Body of pancreas (tissue), 4 donors: ENCODE measurements around the gene PTPRH. TPM values are rescaled to one million over a fixed set of nuclear protein-coding genes. Genes with fewer than 3 reads are reported as not detected.

Experiments
- ATAC-seq: fragments of 150-250 bp; one replicate; pipeline ENCODE4 v1.9.1; 2016
- DNase-seq, 4 donors: peaks; one replicate each; pipeline ENCODE4 v3.0.0-alpha.2; 2019
- H3K27ac ChIP-seq, 4 donors: fragments of 200-600 bp; sonication (generic); 1 replicate in 3 of 4; 2 replicates in 1 of 4; pipeline versions ENCODE4 v1.5.1 to v1.6.1; 2016 to 2019; ENCODE audit warnings: mild to moderate bottlenecking in 1 of 4, mixed read lengths in 1 of 4, moderate library complexity in 1 of 4
- H3K27me3 ChIP-seq, 2 donors: fragments of 200-600 bp; sonication (generic); one replicate each; pipeline ENCODE4 v1.6.0; 2016; ENCODE audit warnings: mild to moderate bottlenecking in 1 of 2
- H3K36me3 ChIP-seq, 2 donors: fragments of 200-600 bp; sonication (generic); replicated peaks in 1 of 2; 2 replicates each; pipeline ENCODE4 v1.5.1; 2016; ENCODE audit warnings: low read depth in 2 of 2; ENCODE audit not compliant: insufficient read depth in 1 of 2
- H3K4me1 ChIP-seq: fragments of 200-600 bp; sonication (generic); one replicate; pipeline ENCODE4 v1.6.0; 2016
- H3K4me3 ChIP-seq, 2 donors: fragments of 200-600 bp; sonication (generic); 1 replicate in 1 of 2; 2 replicates in 1 of 2; pipeline ENCODE4 v1.5.1; 2016 to 2019
- H3K9me3 ChIP-seq, 3 donors: fragments of 200-600 bp; sonication (generic); 1 replicate in 2 of 3; 2 replicates in 1 of 3; pipeline ENCODE4 v1.5.1; 2016
- CTCF ChIP-seq, 7 experiments: fragments of 450-650 bp in 4 of 7; fragments of 200-600 bp in 3 of 7; sonication (generic) in 3 of 7; IDR thresholded peaks; one replicate each; pipeline ENCODE4 v1.5.1; 2016 to 2019; ENCODE audit warnings: antibody characterized with exemption in 7 of 7
- POLR2A ChIP-seq, 3 donors: fragments of 450-650 bp; IDR thresholded peaks; one replicate each; pipeline ENCODE4 v1.6.1; 2016; ENCODE audit warnings: antibody characterized with exemption in 3 of 3, mild to moderate bottlenecking in 2 of 3
- WGBS, 2 donors: methylation state at CpG; one replicate each; pipeline ENCODE4 v1.1.5; 2017; 5-methylcytosine and 5-hydroxymethylcytosine counted together
- intact Hi-C: fragments of 100-400 bp; cut with DNase I; formaldehyde crosslinking; loops from one replicate; pipeline ENCODE4 v1.15.1; 2023
- total RNA-seq, 2 donors: library from RNA; depleted of rRNA; stranded (reverse); fragments of >200 nt; gene quantifications; one replicate each; pipeline ENCODE4 v1.1.0, GENCODE V29; 2016

PTPRH gene
- 10 to 100 TPM; 14.8 to 15.8 TPM for total RNA-seq

GRCh38 chr19:55208880-55209692 lies at the start of gene PTPRH:
TSS of gene PTPRH (minus strand) at chr19:55209501. CDS start at chr19:55209433, 68 bp downstream.
- peak; percentile 16 for ATAC-seq
- Histone ChIP-seq H3K36me3 (no peaks in the 10 kb centered on the region), H3K27me3 (no peaks in the 10 kb centered on the region), H3K4me1 (peaks cover 37% of the 10 kb centered on the region), H3K27ac (peak within 1 kb of the TSS; percentile 79 to 92 (median 84)), H3K9me3 (no peaks in the 10 kb centered on the region), H3K4me3 (no peak within 1 kb of the TSS)
- intact Hi-C loops = no loop called here
- TF ChIP-seq POLR2A (IDR thresholded peaks at IDR 0.05) = no peak
- no peak for TF ChIP-seq CTCF (IDR thresholded peaks at IDR 0.05)
- WGBS, 2 donors = 45 to 68% methylated on average over 6 to 17 of the region's 18 CpGs
- DNase-seq = peak; percentile 37 to 56 (median 47)

- Histone ChIP-seq H3K4me3 (peak overlapping the region; percentile 65 to 68), H3K9me3 (no peaks in the 10 kb centered on the region), H3K27ac (peak overlapping the region; percentile 62 to 92 (median 81)), H3K27me3 (no peaks in the 10 kb centered on the region), H3K4me1 (peaks cover 44% of the 10 kb centered on the region), H3K36me3 (no peaks in the 10 kb centered on the region)
- intact Hi-C loops = no loop called here
- no peak for TF ChIP-seq CTCF (IDR thresholded peaks at IDR 0.05)
- TF ChIP-seq POLR2A (IDR thresholded peaks at IDR 0.05) = no peak
- WGBS, 2 donors = 1% methylated on average over 32 of the region's 53 CpGs; no CpG with 5 or more reads in 1 of the 2 donors
- DNase-seq (peak in 1 of 4 donors; percentile 25), ATAC-seq (peak; percentile 4)
These were observed 49.2 kb upstream of the PTPRH start for GRCh38 chr19:55258476-55258827.

GRCh38 chr19:55257461-55258420 lies 48.4 kb upstream of the PTPRH start:
- no peak for ATAC-seq
- Histone ChIP-seq H3K9me3 (no peaks in the 10 kb centered on the region), H3K36me3 (no peaks in the 10 kb centered on the region), H3K27ac (peak overlapping the region in 3 of 4 donors; percentile 17 to 92 (median 86)), H3K4me1 (peaks cover 44% of the 10 kb centered on the region), H3K4me3 (peak overlapping the region; percentile 42 to 62), H3K27me3 (no peaks in the 10 kb centered on the region)
- intact Hi-C loops = no loop called here
- peak in 1 of 4 donors; percentile 23 for DNase-seq
- WGBS, 2 donors = 1 to 2% methylated on average over 35 to 51 of the region's 51 CpGs
- TF ChIP-seq CTCF (IDR thresholded peaks at IDR 0.05) = no peak
- no peak for TF ChIP-seq POLR2A (IDR thresholded peaks at IDR 0.05)

GRCh38 chr19:55256562-55257460 lies 47.5 kb upstream of the PTPRH start:
- peak overlapping the region in 1 of 2 donors; percentile 42 for H3K4me3 ChIP-seq
- TF ChIP-seq CTCF (IDR thresholded peaks at IDR 0.05) (no peak), POLR2A (IDR thresholded peaks at IDR 0.05) (no peak)
- H3K9me3 ChIP-seq = no peaks in the 10 kb centered on the region
- intact Hi-C loops = no loop called here
- ATAC-seq = no peak
- no peaks in the 10 kb centered on the region for H3K36me3 ChIP-seq
- WGBS, 2 donors = 25 to 26% methylated on average over 22 of the region's 22 CpGs
- DNase-seq = no peak
- no peaks in the 10 kb centered on the region for H3K27me3 ChIP-seq
- H3K4me1 ChIP-seq = peaks cover 44% of the 10 kb centered on the region
- H3K27ac ChIP-seq = no peak overlapping the region
